Natural killer cell treated with Interleukin-12 subunit alpha and Interleukin-12 subunit beta and Interleukin-15 and Interleukin-18, amount 100 ng/mL, for 72 hours (primary cell): ENCODE results near the gene SLC2A13. TPM values are rescaled to one million over a fixed set of nuclear protein-coding genes. Genes with fewer than 3 reads are reported as not detected.
"Not testable (repeated sequence)": the region's sequence is repeated elsewhere in the genome, so short reads cannot be mapped to it uniquely, and the experiment has no call there.

ENCODE experiments used
- ATAC-seq, 2 donors: fragments of 150-1000 bp; cut with Tn5 transposase in 1 of 2; sonication (Bioruptor Pico), chemical (Tn5 transposase) in 1 of 2; 2 replicates each; pipeline ENCODE4 v1.10.0; 2021
- DNase-seq: peaks from one replicate; pipeline ENCODE4 v3.0.0; 2022; ENCODE audit warnings: low spot score
- H3K27ac Mint-ChIP-seq, 2 donors: 1 replicate in 1 of 2; 2 replicates in 1 of 2; pipeline ENCODE4 v1.8.0; 2022; ENCODE audit warnings: mixed read lengths in 2 of 2, mild to moderate bottlenecking in 1 of 2, moderate library complexity in 1 of 2
- H3K27me3 Mint-ChIP-seq, 2 donors: 1 replicate in 1 of 2; 2 replicates in 1 of 2; pipeline ENCODE4 v1.8.0; 2022; ENCODE audit warnings: mixed read lengths in 2 of 2
- H3K36me3 Mint-ChIP-seq: one replicate; pipeline ENCODE4 v1.8.0; 2022; ENCODE audit warnings: mixed read lengths
- H3K4me1 Mint-ChIP-seq, 2 donors: 1 replicate in 1 of 2; 2 replicates in 1 of 2; pipeline ENCODE4 v1.8.0; 2022; ENCODE audit warnings: low read depth in 2 of 2, mixed read lengths in 2 of 2, mild to moderate bottlenecking in 1 of 2
- H3K4me3 Mint-ChIP-seq: one replicate; pipeline ENCODE4 v1.8.0; 2022; ENCODE audit warnings: mixed read lengths
- H3K9me3 Mint-ChIP-seq: 2 replicates; pipeline ENCODE4 v1.8.0; 2022; ENCODE audit warnings: mixed read lengths
- total RNA-seq, 2 donors: library from RNA; stranded (reverse); gene quantifications; one replicate each; pipeline ENCODE4 v1.2.3, GENCODE V29; 2022

SLC2A13 gene
- total RNA-seq, 2 donors from 2014 or later = 6.8 to 9.1 TPM

DNA sequence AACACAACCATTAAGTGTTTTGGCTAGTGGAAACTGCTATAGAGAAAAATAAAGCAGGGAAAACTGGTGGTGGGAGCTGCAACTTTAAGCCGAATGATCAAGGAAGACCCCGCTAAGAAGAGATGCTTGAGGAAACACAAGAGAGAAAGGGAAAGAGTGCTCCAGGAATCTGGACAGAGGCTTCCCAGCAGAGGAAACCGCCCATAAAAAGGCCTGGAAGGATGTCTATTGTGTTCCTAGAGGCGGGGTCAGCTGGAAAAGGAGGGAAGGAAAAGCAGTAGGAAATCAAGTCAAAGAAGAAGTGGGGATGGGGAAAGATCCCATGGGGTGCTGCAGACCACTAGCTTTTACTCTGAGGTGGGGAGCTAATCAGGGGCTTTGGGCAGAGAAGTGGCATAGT lies 12.4 kb downstream of the SLC2A13 start:
- H3K4me1 Mint-ChIP-seq = peaks cover 2 to 3% of the 10 kb centered on the region in 2 donors

DNA sequence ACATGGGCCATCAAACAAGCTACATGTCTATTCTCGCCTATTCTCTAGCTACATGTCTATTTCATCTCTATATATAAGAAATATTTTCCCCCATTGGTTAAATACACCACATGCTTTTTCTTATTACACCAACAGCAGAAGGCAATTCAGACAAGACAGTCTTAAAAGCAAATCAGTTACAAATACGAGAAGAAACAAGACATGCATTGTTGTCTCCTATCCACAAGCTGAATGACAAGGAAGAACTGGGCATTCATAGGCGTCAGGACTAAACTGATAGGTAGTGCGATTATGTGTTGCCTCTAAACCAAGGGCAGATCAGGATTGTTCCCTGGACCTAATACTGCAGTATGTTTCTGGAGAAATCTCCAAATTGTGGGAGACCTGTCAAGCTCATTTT lies 19.4 kb downstream of the SLC2A13 start:
- Mint-ChIP-seq H3K9me3 (no peaks in the 10 kb centered on the region), H3K36me3 (no peaks in the 10 kb centered on the region), H3K4me1 (peaks cover 0 to 5% of the 10 kb centered on the region in 2 donors), H3K27me3 (no peaks in the 10 kb centered on the region), H3K27ac (no peak overlapping the region), H3K4me3 (no peak overlapping the region)
- DNase-seq (no peak), ATAC-seq (no peak)

More for the DNA sequence above, 12.4 kb downstream of the SLC2A13 start:
- Mint-ChIP-seq H3K36me3 (no peaks in the 10 kb centered on the region), H3K9me3 (no peaks in the 10 kb centered on the region), H3K27me3 (no peaks in the 10 kb centered on the region), H3K4me3 (no peak overlapping the region), H3K27ac (no peak overlapping the region)
- ATAC-seq = no peak
- DNase-seq = no peak

DNA sequence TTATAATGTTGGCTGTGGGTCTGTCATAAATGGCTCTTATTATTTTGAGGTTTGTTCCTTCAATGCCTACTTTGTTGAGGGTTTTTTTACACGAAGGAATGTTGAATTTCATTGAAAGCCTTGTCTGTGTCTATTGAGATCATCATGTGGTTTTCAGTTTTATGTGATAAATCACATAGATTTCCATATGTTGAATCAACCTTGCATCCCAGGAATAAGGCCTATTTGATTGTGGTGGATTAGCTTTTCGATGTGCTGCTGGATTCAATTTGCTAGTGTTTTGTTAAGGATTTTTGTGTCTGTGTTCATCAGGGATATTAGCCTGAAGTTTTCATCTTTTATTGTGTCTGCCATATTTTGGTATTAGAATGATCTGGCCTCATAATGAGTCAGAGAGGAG lies 27.6 kb downstream of the SLC2A13 start:
- Mint-ChIP-seq H3K27me3 (peaks cover 0 to 3% of the 10 kb centered on the region in 2 donors), H3K9me3 (peaks cover 12% of the 10 kb centered on the region), H3K4me3 (no peak overlapping the region), H3K4me1 (no peaks in the 10 kb centered on the region), H3K36me3 (peaks cover 16% of the 10 kb centered on the region), H3K27ac (no peak overlapping the region)
- DNase-seq (no peak), ATAC-seq (no peak)

DNA sequence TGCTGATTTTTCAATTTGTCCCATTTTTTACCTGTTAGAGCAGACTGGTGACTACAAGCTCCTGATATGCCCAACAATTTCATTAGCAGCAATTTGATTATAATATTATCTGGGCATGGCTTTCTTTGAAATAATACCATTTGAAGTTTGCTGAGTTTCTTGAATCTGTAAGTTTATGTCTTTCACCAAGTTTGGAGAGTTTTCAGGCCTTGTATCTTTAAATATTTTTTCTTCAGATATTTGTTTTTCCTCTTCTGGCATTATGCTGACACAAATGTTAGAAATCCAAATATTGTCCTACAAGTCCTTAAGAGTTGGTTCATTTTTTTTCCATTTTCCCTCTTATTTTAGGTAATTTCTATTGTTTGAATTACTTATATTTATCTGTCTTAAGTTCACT lies 30.4 kb downstream of the SLC2A13 start:
- ATAC-seq (no peak), DNase-seq (no peak)
- Mint-ChIP-seq H3K27ac (no peak overlapping the region), H3K27me3 (peaks cover 0 to 3% of the 10 kb centered on the region in 2 donors), H3K4me1 (no peaks in the 10 kb centered on the region), H3K9me3 (peaks cover 7% of the 10 kb centered on the region), H3K4me3 (no peak overlapping the region), H3K36me3 (peaks cover 16% of the 10 kb centered on the region)

DNA sequence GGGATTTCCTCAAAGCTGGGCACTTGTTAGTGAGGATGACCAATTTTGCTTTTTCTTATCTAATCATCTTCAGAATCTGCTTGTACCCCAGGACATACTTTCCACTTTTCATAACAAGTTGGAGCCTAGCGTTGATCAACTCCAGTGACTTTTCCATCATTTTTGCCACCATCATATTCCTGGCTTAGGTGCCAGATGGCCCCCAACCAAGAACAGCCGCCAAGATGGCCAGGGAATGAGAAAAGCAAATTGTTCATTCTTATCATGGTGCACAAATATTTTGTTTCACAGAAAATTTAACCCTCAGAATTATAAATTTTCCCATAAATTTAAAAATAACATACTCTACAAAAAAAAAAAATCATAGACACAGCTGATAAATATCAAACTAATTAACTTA lies 37.5 kb downstream of the SLC2A13 start:
- H3K4me3 Mint-ChIP-seq = no peak overlapping the region
- no peaks in the 10 kb centered on the region for H3K9me3 Mint-ChIP-seq
- no peak for ATAC-seq

DNA sequence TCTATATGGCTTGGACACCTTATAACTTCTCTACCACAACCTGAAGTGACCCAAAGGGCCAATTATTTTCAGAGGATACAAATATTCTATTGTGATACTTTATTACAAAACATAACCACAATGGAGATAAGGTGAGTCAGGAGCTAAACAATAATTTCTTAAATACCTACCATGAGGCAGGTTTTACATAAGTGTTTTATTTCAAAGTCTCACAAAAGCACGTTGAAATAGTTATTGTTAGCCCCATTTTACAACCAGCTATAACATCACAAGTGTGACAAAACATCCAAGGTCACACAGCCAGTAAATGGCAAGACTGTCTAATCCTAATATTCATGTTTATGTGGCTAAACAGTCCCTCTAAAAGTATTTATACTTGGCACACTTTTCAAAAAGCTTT lies 40.2 kb downstream of the SLC2A13 start:
- ATAC-seq (no peak), DNase-seq (no peak)
- Mint-ChIP-seq H3K27me3 (no peaks in the 10 kb centered on the region), H3K9me3 (no peaks in the 10 kb centered on the region), H3K4me3 (no peak overlapping the region), H3K4me1 (no peaks in the 10 kb centered on the region), H3K36me3 (no peaks in the 10 kb centered on the region), H3K27ac (no peak overlapping the region)

More for the DNA sequence above, 37.5 kb downstream of the SLC2A13 start:
- Mint-ChIP-seq H3K4me1 (no peaks in the 10 kb centered on the region), H3K27me3 (no peaks in the 10 kb centered on the region), H3K27ac (no peak overlapping the region), H3K36me3 (no peaks in the 10 kb centered on the region)
- no peak for DNase-seq

DNA sequence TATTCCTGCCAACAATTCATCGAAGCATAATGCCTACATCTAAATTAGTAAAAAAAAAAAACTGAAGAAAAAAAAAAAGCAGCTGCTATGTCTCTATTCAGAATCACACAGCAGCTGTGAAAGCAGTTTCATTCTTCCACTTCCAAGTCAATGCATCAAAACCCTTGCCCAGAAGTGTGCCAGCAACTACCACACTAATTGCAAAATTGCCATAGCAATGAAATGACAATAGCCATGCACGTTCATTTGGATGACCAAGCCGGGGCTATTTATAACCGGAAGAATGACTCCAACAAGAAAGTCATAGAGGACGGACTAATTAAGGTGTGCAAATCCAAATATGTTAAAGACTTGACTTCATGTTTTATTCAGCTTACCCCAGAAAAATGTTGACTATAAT lies 42.5 kb downstream of the SLC2A13 start:
- H3K27me3 Mint-ChIP-seq = no peaks in the 10 kb centered on the region
- H3K9me3 Mint-ChIP-seq = no peaks in the 10 kb centered on the region
- H3K4me3 Mint-ChIP-seq = no peak overlapping the region
- no peaks in the 10 kb centered on the region for H3K4me1 Mint-ChIP-seq
- no peak for DNase-seq
- no peak overlapping the region for H3K27ac Mint-ChIP-seq
- H3K36me3 Mint-ChIP-seq = no peaks in the 10 kb centered on the region
- ATAC-seq = no peak

DNA sequence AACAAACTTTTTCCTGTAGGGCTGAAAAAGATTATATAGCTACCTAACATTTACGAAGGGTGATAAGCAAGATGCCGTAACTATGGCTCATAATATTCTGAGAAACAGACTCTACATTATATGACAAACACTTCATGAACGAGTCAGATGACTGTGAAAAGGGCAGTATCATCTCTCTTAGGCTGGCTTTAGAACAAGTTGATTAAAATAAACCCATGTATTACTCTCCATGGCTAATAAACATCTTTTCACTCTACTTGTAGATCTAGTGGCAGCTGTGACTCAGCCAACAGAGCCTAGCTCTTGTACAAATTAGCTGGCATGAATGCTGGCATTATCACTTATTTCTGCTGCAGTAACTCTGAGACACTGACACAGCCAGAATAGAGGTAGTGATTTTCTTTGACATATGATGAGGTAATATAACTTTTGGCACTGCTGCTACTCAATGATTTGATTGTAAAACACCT lies 47.1 kb downstream of the SLC2A13 start:
- no peak overlapping the region for H3K4me3 Mint-ChIP-seq
- ATAC-seq (no peak), DNase-seq (no peak)
- no peaks in the 10 kb centered on the region for H3K9me3 Mint-ChIP-seq
- H3K4me1 Mint-ChIP-seq = no peaks in the 10 kb centered on the region
- no peaks in the 10 kb centered on the region for H3K36me3 Mint-ChIP-seq
- no peaks in the 10 kb centered on the region for H3K27me3 Mint-ChIP-seq
- H3K27ac Mint-ChIP-seq = no peak overlapping the region

DNA sequence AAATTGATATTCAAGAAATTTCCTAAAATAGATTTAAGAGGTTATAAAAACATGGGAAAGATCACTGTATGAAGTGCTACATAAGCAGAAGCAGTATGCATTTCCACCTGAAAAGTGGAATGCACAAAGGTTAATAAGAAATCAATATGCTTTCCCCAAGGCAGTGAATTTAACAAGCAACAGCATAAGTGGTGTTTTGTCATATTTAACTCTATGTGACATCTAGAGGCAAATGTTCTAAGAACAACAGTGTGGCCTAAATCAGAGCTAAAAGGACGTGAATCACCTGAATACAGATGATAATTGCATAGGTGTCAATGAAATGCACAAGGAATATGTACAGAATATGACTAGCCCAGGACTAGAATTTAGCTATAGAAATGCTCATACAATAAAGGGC lies 49.5 kb downstream of the SLC2A13 start:
- H3K4me3 Mint-ChIP-seq = no peak overlapping the region
- no peak overlapping the region for H3K27ac Mint-ChIP-seq
- no peaks in the 10 kb centered on the region for H3K9me3 Mint-ChIP-seq
- H3K36me3 Mint-ChIP-seq = no peaks in the 10 kb centered on the region
- DNase-seq = no peak
- H3K27me3 Mint-ChIP-seq = no peaks in the 10 kb centered on the region
- no peaks in the 10 kb centered on the region for H3K4me1 Mint-ChIP-seq
- no peak for ATAC-seq

DNA sequence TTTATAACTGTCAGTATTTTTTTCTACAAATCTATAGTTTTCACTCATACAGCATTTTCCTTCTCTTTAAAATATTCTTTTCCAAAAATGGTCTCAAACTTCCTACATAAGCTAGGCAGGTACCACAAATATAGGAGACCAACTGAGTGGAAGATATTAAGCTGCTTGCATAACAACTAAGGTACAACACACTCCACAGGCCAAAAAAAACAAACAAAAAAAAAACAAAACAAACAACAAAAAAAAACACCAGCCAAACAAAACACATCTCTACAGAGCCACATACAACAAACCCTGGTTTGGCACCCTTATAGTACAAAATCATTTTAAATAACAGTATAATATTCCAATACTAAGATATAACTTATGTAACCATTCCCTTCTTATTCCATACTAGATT lies 50.1 kb downstream of the SLC2A13 start:
- H3K27me3 Mint-ChIP-seq = no peaks in the 10 kb centered on the region
- no peak overlapping the region for H3K27ac Mint-ChIP-seq
- H3K9me3 Mint-ChIP-seq = no peaks in the 10 kb centered on the region
- no peak for ATAC-seq
- no peak overlapping the region for H3K4me3 Mint-ChIP-seq
- no peaks in the 10 kb centered on the region for H3K36me3 Mint-ChIP-seq
- DNase-seq = no peak
- no peaks in the 10 kb centered on the region for H3K4me1 Mint-ChIP-seq

DNA sequence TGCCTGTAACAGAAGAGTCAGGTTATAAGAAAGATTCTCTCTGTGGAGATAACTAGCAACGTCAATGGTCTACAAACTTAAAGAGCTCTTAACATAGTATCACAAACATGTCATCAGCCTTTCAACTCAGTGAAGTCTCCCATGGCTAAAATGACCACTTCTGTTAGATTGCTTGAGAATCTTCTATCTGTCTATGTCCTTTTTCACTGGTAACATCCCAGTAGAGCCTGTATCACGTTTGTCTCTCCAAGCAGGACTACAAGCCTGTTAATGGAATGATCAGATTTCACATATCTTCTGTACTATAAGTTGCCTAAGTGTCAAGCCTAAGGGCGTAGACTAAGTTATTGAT lies 50.7 kb downstream of the SLC2A13 start:
- no peak for ATAC-seq

DNA sequence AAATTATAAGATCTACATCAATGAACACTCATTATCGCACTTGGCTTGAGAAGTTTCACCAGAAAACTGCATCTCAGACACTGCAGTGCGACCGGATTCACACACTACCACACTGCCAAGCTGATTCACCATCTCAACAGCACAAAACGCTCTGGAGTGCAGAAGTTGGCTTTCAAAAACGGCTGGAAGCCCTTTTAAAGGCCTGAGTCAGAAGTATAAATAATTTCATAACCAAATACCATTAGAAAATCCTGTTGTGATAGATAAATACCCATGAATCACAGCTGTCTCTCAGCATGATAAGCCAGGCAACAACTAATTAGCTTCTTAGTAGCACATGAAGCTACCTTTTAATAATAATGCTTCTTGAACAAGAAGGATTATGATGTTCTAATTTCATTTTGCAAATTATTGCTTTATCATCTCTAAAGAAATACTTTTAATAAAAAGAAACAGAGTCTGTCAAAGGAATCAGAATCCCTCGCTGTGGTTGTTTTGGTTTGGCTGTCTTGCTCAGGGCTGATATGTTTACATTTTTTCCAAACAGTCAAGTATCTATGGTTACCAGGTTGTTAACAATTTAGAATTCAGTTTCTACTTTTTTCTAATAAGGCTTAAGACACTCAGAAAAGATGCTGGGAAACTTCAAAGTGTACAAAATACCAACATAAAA lies 51.2 kb downstream of the SLC2A13 start:
- Mint-ChIP-seq H3K4me1 (no peaks in the 10 kb centered on the region), H3K27ac (no peak overlapping the region), H3K9me3 (no peaks in the 10 kb centered on the region), H3K27me3 (no peaks in the 10 kb centered on the region), H3K4me3 (no peak overlapping the region), H3K36me3 (no peaks in the 10 kb centered on the region)
- ATAC-seq (no peak), DNase-seq (no peak)

More for the DNA sequence above, 50.7 kb downstream of the SLC2A13 start:
- DNase-seq = no peak
- no peak overlapping the region for H3K27ac Mint-ChIP-seq
- no peak overlapping the region for H3K4me3 Mint-ChIP-seq
- H3K9me3 Mint-ChIP-seq = no peaks in the 10 kb centered on the region
- H3K4me1 Mint-ChIP-seq = no peaks in the 10 kb centered on the region
- H3K27me3 Mint-ChIP-seq = no peaks in the 10 kb centered on the region
- no peaks in the 10 kb centered on the region for H3K36me3 Mint-ChIP-seq

DNA sequence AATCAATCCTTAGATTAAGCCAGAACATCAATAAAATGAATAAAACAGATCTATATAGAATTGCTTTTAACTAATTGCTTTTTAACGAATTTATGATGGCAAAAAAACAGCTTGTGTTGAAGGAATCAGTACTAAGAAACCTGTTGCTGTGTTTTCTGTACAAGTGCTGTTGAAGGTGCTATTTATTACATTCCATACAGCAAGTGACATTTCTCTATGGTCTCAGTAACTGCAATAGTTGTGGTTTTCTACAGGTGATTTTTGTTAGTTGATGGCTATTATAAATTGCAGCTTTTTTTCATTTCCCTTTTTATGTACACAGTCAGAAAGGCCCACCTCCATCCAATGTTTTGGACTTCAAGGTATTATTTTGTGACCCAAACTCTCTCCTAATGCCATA lies 56.6 kb downstream of the SLC2A13 start:
- H3K4me3 Mint-ChIP-seq = no peak overlapping the region
- no peak overlapping the region for H3K27ac Mint-ChIP-seq
- H3K9me3 Mint-ChIP-seq = no peaks in the 10 kb centered on the region
- no peaks in the 10 kb centered on the region for H3K27me3 Mint-ChIP-seq
- no peaks in the 10 kb centered on the region for H3K36me3 Mint-ChIP-seq
- ATAC-seq = no peak
- no peak for DNase-seq
- no peaks in the 10 kb centered on the region for H3K4me1 Mint-ChIP-seq

DNA sequence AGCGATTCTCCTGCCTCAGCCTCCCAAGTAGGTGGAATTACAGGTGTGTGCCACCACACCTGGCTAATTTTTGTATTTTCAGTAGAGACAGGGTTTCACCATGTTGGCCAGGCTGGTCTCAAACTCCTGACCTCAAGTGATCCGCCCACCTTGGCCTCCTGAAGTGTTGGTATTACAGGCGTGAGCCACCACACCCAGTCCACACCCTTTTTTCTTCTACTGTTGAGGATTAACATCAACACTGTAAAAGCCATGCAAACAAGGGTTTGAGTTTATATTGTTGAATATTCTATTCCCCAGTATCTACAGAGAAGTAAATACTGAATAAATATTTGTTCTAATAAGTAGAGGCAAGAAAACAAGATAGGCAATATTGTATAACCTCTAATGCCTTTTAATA lies 58.9 kb downstream of the SLC2A13 start:
- not testable (repeated sequence) for H3K27me3 Mint-ChIP-seq, H3K27ac Mint-ChIP-seq, H3K4me3 Mint-ChIP-seq, ATAC-seq, H3K4me1 Mint-ChIP-seq, H3K36me3 Mint-ChIP-seq, H3K9me3 Mint-ChIP-seq, DNase-seq

DNA sequence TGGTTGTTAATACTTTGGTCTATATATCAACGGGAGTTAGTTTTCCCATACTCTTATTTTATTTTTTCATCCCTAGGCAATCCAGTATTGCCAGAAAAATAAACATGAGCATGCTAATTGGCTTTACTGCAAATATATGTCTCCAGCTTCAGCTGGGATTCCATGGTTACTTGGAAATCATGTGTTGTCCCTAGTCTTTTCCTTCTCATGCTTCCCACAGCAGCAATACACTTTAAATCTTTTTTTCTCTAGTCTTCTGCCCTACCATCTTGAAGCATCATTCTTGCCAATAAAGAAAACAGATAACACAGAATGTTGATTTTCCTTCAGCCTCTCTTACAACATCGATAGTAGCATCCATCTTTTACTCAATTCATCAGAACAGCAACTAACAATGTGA lies 60.2 kb downstream of the SLC2A13 start:
- Mint-ChIP-seq H3K9me3 (no peaks in the 10 kb centered on the region), H3K27me3 (no peaks in the 10 kb centered on the region), H3K4me1 (no peaks in the 10 kb centered on the region), H3K4me3 (no peak overlapping the region), H3K36me3 (no peaks in the 10 kb centered on the region), H3K27ac (no peak overlapping the region)
- ATAC-seq (no peak), DNase-seq (no peak)
